ENCODE measurements around the gene TSPEAR.

TSPEAR gene

DNA sequence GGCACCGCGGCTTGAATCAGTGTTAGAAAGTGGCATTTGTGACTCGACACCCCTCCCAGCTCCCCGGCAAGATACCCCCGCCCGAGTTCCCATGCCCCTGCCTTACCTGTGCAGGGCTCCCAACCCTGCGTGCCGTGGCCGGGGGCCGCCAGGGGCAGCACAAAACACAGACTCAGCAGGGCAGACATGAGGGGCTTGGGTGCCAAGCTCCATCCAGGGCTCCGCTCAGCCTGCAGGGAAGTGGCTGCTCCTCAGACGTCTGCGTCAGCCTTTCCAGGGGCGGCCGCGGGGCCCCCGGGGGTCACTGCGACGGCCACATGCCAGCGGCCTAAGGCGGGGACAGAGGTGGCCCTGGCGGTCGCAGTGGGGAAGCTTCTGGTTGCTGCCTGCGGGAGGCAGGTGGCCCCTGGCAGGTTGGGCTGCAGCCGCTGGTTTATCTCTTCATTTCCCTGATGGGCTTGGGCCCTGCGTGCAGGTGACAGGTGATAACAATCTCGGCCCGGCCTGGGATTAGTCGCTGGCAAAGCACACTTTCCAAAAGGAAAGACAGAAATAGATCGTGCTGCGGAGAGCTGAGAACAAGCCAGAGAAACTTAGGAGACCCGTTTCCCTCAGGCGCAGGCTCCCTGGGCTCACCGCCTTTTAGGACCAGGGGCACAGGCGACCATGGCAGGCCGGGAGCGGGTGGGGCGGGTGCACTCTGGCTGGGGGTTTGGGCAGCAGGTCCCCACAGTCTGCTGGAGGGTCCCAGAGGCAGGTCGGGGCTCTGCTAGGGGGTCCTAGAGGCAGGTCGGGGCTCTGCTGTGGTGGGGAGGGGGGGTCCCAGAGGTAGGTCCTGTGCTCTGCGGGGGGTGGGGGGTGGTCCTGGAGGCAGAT is at the start of gene TSPEAR:
Gene TSPEAR, minus strand, starts transcription at position 246 of the 876 bp plus-strand sequence. Its CDS starts 58 bp downstream, at position 188.
- DNase-seq (ENCODE audit: low read depth), result peak; percentile 58
- no peak within 1 kb of the TSS for H3K4me3 ChIP-seq (ENCODE audit: low read depth, low read length)
- TF ChIP-seq, protein P1, sequence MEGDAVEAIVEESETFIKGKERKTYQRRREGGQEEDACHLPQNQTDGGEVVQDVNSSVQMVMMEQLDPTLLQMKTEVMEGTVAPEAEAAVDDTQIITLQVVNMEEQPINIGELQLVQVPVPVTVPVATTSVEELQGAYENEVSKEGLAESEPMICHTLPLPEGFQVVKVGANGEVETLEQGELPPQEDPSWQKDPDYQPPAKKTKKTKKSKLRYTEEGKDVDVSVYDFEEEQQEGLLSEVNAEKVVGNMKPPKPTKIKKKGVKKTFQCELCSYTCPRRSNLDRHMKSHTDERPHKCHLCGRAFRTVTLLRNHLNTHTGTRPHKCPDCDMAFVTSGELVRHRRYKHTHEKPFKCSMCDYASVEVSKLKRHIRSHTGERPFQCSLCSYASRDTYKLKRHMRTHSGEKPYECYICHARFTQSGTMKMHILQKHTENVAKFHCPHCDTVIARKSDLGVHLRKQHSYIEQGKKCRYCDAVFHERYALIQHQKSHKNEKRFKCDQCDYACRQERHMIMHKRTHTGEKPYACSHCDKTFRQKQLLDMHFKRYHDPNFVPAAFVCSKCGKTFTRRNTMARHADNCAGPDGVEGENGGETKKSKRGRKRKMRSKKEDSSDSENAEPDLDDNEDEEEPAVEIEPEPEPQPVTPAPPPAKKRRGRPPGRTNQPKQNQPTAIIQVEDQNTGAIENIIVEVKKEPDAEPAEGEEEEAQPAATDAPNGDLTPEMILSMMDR (IDR thresholded peaks at IDR 0.05; ENCODE audit: control insufficient read depth, extremely low read depth, insufficient read depth), result no peak

DNA sequence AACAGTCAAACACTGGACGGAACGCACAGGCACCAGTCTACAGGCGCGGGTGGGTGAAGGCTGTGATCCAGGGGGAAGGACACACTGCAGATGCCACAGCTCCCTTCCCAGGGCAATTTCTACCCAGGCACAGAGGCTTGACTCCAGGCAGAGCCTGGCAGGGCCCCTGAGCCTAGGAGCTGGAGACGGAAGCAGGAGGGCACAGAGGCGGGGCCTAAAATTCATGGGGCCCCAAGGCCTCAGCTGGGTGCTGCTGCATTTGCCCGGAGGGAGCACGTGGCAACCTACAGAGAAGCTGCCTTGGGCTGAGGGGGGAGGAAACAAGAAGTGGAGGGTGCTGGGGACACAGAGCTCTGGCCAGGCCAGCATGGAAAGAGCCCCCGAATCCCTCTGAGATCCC is 49.0 kb upstream of the TSPEAR start:
- DNase-seq (ENCODE audit: low read depth), result no peak
- H3K4me3 ChIP-seq (ENCODE audit: low read depth, low read length), result no peak overlapping the region
- TF ChIP-seq, protein P1 (IDR thresholded peaks at IDR 0.05; ENCODE audit: control insufficient read depth, extremely low read depth, insufficient read depth), result no peak

DNA sequence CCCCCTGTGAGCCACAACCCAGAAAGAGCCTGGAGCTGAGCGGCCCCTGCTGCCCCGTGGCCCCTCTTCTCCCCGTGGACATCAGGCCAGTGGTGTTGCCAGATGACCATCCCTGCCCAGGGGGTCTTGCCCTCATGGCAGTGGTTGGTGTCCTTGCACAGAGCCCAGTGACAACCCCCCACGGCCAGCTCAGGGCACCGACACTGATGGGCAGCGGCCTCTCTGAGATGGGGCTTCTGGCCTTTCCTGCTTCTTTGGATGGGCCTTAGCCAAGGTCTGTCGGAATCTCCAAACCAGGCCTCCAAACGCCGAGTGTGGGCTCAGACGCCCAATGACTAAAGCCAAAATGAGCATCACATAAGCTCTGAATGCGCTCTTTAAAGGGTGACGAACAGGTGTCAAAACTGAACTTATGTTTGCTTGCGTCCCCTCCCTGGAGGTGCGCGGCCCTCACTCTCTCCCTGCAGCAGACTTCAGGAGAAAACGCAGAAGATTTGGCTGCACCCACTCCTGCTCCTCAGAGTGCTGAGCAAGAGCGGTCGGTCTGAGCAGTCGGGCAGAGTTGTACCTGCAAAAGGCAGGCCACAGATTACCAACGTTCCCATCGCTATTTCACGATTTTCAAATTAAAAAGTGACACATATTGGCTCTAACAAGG is 48.4 kb upstream of the TSPEAR start:
- TF ChIP-seq, protein P1 (IDR thresholded peaks at IDR 0.05; ENCODE audit: control insufficient read depth, extremely low read depth, insufficient read depth), result no peak
- DNase-seq (ENCODE audit: low read depth), result no peak
- no peak overlapping the region for H3K4me3 ChIP-seq (ENCODE audit: low read depth, low read length)

DNA sequence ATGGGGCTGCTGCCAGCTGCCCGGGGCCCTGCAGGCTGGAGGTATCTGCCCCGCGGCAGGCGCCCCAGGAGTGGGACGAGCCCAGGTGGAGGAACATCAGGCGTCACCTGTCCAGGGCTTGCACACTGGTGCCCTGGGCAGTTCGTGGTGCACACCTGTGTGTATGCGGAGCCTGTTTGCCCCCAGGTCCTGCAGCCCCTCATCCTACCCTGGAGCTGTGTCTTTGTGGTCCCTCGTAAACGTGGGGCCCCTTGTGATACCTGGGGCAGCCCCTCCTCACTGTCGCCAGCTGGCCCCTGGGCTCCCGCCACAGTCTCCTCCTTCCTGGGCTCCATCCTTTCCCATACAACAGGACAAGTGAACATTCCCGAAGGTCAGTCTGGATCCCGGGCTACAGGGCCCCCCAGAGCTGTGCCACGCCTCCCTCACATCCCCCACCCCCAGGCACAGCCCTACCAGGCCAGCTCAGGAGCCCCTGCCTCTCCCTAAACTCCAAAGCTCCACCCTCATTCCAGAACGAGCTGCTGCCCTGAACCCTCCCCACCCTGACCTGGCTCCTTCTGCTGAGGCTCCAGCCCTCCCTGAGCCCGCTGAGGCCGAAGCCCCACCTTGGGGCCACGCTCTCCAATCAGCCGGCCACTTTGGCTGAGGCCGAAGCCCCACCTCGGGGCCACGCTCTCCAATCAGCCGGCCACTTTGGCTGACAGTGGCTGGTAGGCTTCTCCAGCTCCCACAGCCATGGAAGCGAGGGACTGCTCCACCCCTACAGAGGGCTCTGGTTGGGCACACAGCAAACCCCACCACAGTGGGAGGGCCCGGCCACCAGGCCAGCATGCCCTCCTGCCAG is 47.6 kb upstream of the TSPEAR start:
- DNase-seq (ENCODE audit: low read depth), result no peak
- no peak overlapping the region for H3K4me3 ChIP-seq (ENCODE audit: low read depth, low read length)
- TF ChIP-seq, protein P1 (IDR thresholded peaks at IDR 0.05; ENCODE audit: control insufficient read depth, extremely low read depth, insufficient read depth), result no peak

DNA sequence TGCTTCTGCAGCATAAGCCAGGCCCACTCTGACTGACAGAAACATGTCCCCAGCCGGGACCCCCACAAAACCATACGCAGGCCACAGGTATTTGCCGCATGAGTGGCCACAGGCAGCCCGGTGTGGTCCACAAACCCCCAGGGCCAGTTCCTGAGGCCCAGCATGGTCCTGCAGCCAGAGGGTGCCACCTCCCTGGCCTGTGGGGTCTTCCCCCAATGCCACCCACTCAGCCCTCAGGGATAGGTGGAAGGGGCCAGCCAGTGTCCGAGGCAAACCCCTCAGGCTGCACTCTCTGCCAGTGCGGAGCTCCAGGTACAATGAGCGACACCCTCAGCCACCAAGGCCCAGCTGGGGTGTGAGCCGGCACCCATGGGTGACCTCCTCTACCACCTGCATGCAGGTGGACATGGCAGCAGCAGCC is 46.8 kb upstream of the TSPEAR start:
- H3K4me3 ChIP-seq (ENCODE audit: low read depth, low read length), result no peak overlapping the region
- TF ChIP-seq, protein P1 (IDR thresholded peaks at IDR 0.05; ENCODE audit: control insufficient read depth, extremely low read depth, insufficient read depth), result no peak
- no peak for DNase-seq (ENCODE audit: low read depth)

DNA sequence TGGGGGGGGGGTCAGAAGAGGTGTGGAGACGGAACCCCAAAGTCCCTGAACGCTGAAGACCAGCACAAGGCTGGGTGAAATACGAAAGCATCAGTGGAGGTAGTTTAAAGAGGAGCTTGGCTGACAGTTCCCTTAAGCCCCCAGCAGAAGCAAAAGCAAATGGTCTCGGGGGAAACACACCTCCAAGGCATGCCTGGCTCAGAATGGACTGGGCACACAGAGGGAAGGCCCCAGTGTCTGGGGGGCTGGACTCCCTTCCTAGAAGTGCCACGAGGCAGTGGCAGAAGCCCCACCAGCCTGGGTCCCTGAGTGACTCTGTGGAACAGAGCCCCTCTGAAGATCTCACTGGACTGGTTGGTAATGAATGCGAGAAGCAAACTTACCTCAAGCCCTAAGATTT is 46.4 kb upstream of the TSPEAR start:
- no peak overlapping the region for H3K4me3 ChIP-seq (ENCODE audit: low read depth, low read length)
- TF ChIP-seq, protein P1 (IDR thresholded peaks at IDR 0.05; ENCODE audit: control insufficient read depth, extremely low read depth, insufficient read depth), result no peak
- DNase-seq (ENCODE audit: low read depth), result no peak

Measured in LNCaP clone FGC (cell line).